GM12872 (cell line): ENCODE measurements around the gene SUPT5H.

Experiments used
- TF ChIP-seq, protein P1 (sequence below): IDR thresholded peaks from 3 replicates; pipeline ENCODE4 v1.5.1; 2011; ENCODE audit warnings: low read depth, mild to moderate bottlenecking, low read length, moderate library complexity; ENCODE audit not compliant: insufficient read depth

Gene SUPT5H

DNA sequence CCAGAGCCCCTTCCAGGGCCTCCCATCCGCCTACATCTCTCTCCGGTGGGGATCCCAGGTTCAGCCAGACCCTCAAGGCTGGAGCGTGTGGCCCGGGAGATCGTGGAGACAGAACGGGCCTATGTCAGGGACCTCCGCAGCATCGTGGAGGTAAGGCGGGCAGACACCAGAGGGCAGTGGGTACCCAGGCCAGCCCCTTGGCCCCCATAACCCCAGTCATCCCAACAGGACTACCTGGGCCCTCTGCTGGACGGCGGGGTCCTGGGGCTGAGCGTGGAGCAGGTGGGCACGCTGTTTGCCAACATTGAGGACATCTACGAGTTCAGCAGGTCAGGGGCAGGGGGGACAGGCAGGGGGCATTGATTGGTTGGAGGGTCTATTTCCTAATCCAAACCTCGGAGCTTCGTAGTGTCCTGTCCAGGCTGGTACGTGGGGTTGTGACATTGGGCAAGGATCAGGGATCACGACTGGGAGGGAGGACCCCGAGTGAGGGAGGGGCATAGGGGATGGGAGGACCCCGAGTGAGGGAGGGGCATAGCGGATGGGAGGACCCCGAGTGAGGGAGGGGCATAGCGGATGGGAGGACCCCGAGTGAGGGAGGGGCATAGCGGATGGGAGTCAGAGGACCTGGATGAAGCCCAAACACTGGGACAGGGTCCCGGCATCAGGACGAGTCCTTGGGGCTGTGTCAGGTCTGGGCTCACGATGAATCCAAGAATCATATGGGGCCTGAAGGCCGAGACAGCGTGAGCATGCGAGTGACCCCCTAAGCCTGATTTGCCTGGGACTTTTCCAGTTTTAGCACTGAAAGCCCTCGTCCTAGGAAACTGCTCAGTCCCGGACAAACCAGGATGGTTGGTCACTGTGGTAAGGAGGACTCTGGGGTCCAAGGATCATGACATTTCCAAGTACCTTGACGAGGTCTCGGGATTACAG, 30.0 kb upstream of the SUPT5H start:
- TF ChIP-seq, protein P1, sequence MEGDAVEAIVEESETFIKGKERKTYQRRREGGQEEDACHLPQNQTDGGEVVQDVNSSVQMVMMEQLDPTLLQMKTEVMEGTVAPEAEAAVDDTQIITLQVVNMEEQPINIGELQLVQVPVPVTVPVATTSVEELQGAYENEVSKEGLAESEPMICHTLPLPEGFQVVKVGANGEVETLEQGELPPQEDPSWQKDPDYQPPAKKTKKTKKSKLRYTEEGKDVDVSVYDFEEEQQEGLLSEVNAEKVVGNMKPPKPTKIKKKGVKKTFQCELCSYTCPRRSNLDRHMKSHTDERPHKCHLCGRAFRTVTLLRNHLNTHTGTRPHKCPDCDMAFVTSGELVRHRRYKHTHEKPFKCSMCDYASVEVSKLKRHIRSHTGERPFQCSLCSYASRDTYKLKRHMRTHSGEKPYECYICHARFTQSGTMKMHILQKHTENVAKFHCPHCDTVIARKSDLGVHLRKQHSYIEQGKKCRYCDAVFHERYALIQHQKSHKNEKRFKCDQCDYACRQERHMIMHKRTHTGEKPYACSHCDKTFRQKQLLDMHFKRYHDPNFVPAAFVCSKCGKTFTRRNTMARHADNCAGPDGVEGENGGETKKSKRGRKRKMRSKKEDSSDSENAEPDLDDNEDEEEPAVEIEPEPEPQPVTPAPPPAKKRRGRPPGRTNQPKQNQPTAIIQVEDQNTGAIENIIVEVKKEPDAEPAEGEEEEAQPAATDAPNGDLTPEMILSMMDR = no peak

DNA sequence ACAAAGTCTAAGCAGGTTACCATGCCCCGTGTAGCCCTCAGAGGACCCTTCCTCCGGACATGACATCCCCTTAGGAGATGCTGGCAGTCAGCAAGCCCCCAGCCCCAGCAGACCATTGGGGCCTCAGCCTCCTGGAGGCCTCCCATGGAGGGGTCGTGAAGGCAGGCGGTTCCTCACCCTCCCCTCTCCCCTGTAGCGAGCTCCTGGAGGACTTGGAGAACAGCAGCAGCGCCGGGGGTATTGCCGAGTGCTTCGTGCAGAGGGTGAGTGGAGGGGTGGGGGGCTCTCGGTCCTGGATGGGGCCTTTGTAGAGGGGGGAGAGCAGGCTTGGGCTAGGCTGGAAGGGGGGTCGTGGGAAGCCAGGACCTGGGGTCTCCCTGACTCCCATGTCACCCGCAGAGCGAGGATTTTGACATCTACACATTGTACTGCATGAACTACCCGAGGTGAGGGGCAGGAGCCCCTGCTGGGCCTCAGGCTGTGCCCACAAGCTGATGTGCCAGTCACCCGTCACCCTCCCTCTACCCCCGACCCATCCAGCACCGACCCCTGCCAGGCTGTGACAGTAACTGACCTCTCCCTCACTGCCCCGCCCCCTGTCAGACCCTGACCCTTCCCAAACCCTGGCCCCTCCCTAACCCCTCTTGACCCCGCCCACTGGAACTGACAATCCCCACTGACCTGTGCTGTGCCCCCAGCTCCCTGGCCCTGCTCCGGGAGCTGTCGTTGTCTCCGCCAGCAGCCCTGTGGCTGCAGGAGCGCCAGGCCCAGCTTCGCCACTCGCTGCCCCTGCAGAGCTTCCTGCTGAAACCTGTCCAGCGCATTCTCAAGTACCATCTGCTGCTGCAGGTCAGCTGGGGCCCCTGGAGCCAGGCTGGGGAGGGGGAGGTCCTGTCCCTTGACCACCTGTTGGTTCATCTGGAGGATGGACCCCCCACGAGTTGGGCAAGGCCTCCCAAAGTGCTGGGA, 28.9 kb upstream of the SUPT5H start:
- TF ChIP-seq, protein P1 = no peak

DNA sequence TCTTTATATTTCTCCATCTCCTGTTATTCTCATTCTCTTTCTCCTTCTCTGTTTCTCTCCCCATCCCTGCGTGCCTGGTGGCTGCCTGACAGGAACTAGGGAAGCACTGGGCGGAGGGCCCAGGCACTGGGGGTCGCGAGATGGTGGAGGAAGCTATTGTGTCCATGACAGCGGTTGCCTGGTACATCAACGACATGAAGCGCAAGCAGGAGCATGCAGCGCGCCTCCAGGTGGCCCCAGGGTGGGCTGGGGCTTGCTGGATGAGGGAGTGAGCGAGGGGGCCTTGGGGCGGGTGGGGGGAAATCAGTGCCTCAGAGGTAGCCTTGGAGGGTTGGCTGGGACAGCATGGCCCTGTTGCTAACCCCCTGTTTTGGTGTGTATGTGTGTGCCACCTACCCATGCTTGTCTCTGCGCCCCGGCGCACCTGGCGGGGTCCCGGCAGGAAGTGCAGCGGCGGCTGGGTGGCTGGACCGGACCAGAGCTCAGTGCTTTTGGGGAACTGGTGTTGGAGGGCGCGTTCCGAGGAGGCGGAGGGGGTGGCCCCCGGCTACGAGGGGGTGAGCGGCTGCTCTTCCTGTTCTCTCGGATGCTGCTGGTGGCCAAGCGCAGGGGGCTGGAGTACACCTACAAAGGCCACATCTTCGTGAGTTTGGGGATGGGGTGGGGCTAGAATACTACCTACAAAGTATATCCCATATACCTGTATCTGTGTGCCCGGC, 27.8 kb upstream of the SUPT5H start:
- TF ChIP-seq, protein P1 = no peak

DNA sequence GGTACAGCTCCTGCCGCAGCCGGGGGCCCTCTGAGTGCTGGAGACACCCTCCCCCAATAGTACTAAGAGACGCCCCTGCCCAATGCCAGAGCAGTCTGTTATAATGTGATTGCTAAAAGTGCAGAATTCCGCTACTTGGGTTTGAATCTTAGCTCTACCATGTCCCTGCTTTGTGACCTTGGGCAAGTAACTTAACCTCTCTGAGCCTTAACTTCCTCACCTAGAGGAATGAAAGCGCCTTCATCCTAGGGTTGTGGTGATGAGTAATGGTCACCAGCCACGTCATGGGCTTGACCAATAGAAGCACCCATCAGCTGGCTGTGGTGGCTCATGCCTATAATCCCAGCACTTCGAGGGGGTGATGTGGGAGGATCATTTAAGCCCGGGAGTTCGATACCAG, 26.4 kb upstream of the SUPT5H start:
- TF ChIP-seq, protein P1 = no peak

DNA sequence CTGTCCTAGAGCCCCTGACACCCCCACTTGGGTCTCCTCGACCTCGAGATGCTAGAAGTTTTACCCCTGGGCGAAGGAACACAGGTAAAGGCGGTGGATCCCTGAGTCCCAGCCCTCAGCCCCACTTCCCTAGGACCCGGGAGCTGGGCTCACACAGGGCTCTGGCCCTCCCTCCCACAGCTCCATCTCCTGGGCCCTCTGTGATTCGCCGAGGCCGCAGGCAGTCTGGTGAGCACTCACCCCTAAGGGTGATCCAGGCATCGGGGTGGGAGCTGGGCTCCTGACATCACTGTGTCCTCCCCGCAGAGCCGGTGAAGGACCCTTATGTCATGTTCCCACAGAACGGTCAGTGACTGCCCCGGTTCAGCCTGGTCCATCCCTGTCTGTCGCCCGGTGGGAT, 24.6 kb upstream of the SUPT5H start:
- TF ChIP-seq, protein P1 = no peak

DNA sequence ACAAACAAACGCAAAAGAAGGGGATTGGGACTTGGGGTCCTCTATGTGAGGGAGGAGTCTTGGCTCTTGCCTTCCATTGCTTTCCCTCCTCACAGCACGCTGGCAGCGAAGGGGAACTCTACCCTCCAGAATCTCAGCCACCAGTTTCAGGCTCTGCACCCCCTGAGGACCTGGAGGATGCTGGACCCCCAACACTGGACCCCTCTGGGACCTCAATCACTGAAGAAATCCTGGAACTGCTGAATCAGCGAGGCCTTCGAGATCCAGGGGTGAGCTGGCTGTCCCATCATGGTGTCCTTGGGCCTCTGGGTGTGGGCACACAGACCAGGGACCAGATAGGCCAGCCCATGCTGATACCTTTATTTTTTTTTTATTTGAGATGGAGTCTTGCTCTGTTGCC, 23.4 kb upstream of the SUPT5H start:
- TF ChIP-seq, protein P1 = no peak
